ENCODE measurements around the gene PI16. TPM values are rescaled to one million over a fixed set of nuclear protein-coding genes. Genes with fewer than 3 reads are reported as not detected.

The PI16 gene, protein sequence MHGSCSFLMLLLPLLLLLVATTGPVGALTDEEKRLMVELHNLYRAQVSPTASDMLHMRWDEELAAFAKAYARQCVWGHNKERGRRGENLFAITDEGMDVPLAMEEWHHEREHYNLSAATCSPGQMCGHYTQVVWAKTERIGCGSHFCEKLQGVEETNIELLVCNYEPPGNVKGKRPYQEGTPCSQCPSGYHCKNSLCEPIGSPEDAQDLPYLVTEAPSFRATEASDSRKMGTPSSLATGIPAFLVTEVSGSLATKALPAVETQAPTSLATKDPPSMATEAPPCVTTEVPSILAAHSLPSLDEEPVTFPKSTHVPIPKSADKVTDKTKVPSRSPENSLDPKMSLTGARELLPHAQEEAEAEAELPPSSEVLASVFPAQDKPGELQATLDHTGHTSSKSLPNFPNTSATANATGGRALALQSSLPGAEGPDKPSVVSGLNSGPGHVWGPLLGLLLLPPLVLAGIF
- not detected in 2 replicates for total RNA-seq (2014; rRNA removed; shearing (Covaris generic))

DNA sequence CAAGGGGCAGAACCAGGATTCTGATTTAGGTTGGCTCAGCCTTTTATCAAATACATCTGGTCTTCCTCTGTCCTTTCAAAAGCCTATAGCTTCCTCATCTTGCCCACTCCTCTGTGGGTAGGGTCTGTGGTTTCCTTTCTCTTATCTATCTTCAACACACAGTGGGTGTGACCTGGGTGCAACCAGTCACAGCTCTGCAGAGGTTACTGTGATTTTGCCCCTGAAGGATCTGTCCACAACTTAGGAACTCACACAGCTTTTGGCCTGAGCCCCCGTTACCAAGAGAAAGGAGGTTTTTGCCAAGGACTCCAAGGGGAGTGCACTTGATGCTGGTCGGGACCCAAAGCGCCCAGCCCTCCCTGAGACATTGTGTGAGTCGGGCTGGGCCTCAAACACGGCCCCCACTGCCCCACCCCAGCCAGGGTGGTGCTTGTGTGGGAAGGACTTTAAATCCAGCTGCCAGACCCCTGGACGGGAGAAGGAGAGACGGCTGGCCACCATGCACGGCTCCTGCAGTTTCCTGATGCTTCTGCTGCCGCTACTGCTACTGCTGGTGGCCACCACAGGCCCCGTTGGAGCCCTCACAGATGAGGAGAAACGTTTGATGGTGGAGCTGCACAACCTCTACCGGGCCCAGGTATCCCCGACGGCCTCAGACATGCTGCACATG lies at the start of gene PI16:
PI16 (plus strand) TSS at position 477 of the 670 bp plus-strand sequence; CDS start at position 500, 23 bp downstream.
- Histone ChIP-seq H3K27ac (no peak within 1 kb of the TSS), H3K27me3 (no peaks in the 10 kb centered on the region), H3K4me3 (no peak within 1 kb of the TSS), H3K9me3 (replicated peaks) (no peaks in the 10 kb centered on the region), H3K36me3 (no peaks in the 10 kb centered on the region), H3K4me1 (no peaks in the 10 kb centered on the region)
- no peak for DNase-seq

DNA sequence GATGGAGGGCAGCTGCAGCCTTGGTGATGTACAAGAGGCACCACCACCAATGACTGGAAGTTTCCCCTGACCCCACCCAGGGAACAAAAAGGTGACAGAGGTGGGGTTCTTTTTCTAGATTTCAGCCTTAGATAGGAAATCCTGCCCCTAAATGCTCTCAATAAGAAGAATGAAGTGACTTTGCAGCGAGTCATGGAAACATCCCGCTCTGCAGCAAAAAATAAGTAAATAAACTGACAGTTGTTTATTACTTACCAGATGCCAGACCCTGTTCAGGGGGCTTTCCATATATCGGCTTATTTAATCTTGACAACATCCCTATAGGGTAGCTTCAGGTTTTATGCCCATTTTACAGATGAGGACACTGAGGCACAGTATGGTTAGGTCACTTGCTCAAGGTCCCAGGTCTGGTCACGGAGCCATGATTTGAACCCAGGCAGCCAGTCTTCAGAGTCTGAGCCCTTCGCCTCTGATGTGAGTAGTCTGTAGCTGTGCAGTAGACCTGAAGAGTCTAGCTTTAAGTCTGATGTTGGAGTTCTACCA lies 49.6 kb upstream of the PI16 start:
- no peak for DNase-seq
- H3K27ac ChIP-seq, result no peak overlapping the region

GRCh38 chr6:36906539-36907325 lies 47.8 kb upstream of the PI16 start:
- H3K27me3 ChIP-seq, result no peaks in the 10 kb centered on the region
- DNase-seq, result no peak
- H3K4me1 ChIP-seq, result peaks cover 1% of the 10 kb centered on the region; the same call in 1 of the 2 replicates
- no peak overlapping the region for H3K27ac ChIP-seq
- peaks cover 11% of the 10 kb centered on the region for H3K36me3 ChIP-seq
- H3K4me3 ChIP-seq, result no peak overlapping the region
- no peaks in the 10 kb centered on the region for H3K9me3 ChIP-seq (replicated peaks)

More for the DNA sequence above, 49.6 kb upstream of the PI16 start:
- H3K36me3 ChIP-seq, result peaks cover 11% of the 10 kb centered on the region
- H3K27me3 ChIP-seq, result no peaks in the 10 kb centered on the region
- H3K4me1 ChIP-seq, result no peaks in the 10 kb centered on the region
- no peak overlapping the region for H3K4me3 ChIP-seq
- H3K9me3 ChIP-seq (replicated peaks), result no peaks in the 10 kb centered on the region

DNA sequence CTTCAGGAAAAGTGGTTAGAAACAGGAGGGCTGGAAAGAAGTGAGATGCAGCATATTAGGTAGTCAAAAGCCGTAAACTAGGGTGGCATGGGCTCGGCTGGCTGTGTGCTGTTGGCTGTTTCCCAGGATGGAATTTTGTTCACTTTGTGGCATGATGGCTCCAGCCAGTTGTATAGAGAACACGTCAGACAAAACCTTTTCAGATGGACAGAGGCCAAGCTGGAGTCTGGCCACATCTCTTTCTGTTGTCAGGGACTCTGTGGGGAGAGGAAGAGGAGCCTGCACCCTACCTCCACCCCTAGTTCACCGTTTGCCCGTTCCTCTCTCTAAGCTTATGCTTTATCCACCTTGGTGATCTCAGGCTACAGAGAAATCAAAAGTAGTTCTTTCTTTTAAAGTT lies 46.8 kb upstream of the PI16 start:
- Histone ChIP-seq H3K4me1 (peaks cover 12% of the 10 kb centered on the region), H3K27ac (no peak overlapping the region), H3K4me3 (no peak overlapping the region), H3K27me3 (no peaks in the 10 kb centered on the region), H3K36me3 (peaks cover 1% of the 10 kb centered on the region; the same call in 1 of the 2 replicates), H3K9me3 (replicated peaks) (no peaks in the 10 kb centered on the region)
- DNase-seq, result no peak

DNA sequence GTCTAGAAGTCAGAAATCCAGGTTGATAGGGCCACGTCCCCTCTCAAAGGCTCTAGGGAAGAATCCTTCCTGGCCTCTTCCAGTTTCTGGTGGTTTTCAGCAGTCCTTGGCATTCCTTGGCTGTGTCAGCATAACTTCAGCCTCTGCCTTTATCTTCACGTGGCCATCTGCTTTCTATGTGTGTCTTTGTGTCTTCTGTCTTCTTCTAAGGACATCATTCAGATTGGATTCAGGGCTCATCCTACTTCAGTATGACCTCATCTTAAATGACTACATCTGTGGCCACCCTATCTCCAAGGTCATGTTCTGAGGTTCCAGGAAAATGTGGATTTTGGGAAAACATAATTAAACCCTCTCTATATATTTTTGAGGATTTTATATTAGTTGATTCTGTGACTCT lies 45.8 kb upstream of the PI16 start:
- Histone ChIP-seq H3K4me1 (peaks cover 16% of the 10 kb centered on the region), H3K27ac (no peak overlapping the region), H3K4me3 (no peak overlapping the region), H3K27me3 (no peaks in the 10 kb centered on the region), H3K9me3 (replicated peaks) (no peaks in the 10 kb centered on the region), H3K36me3 (no peaks in the 10 kb centered on the region)
- DNase-seq, result no peak

GRCh38 chr6:36912030-36912454 lies 42.5 kb upstream of the PI16 start:
- DNase-seq, result no peak
- no peaks in the 10 kb centered on the region for H3K36me3 ChIP-seq
- no peaks in the 10 kb centered on the region for H3K9me3 ChIP-seq (replicated peaks)
- H3K4me1 ChIP-seq, result peaks cover 16% of the 10 kb centered on the region
- H3K27ac ChIP-seq, result no peak overlapping the region
- no peaks in the 10 kb centered on the region for H3K27me3 ChIP-seq
- H3K4me3 ChIP-seq, result no peak overlapping the region

DNA sequence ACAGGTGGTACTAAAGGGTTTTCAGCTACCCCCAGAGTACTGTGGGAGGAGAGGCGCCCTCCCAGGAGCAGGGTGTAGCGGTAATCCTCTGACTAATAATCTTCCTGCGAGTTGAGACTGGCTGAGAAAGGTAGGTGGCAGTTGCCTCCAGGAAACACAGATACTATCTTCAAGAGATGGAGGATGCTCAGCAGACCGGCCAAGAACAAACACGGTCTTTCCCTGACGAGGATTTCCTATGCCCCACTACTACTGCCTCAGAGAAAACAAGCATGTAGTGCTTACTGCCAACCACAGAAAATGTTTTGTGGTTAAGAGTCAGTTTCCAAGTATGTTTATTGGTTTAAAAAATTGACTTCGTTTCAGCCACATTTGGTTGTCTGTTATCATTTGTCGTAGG lies 42.0 kb upstream of the PI16 start:
- peak overlapping the region; percentile 16; the same call in 1 of the 2 replicates for H3K27ac ChIP-seq
- no peaks in the 10 kb centered on the region for H3K36me3 ChIP-seq
- no peaks in the 10 kb centered on the region for H3K27me3 ChIP-seq
- DNase-seq, result peak; percentile 48 to 56
- no peaks in the 10 kb centered on the region for H3K9me3 ChIP-seq (replicated peaks)
- peaks cover 16% of the 10 kb centered on the region for H3K4me1 ChIP-seq
- H3K4me3 ChIP-seq, result no peak overlapping the region

DNA sequence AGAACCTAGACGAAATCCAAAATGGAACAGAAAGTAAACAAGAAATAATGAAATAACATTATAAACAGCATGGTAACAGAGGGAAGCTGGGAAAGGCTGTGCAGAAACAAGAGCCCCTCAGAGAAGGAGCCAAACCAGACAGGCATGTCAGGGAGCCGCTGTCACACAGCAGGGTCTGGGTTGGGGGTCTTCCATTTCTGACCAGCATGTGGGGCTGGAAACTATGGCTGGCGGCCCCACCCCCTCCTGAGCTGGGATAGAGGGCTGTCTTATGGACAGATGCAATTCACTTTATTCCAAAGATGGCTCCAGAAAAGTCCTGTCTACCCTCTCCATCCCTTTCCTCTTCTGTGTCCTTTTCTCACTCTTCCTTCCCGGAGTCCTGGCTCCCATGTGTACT lies 41.5 kb upstream of the PI16 start:
- H3K27me3 ChIP-seq, result no peaks in the 10 kb centered on the region
- DNase-seq, result no peak
- H3K27ac ChIP-seq, result peak overlapping the region; percentile 16; the same call in 1 of the 2 replicates
- peaks cover 16% of the 10 kb centered on the region for H3K4me1 ChIP-seq
- no peak overlapping the region for H3K4me3 ChIP-seq
- no peaks in the 10 kb centered on the region for H3K9me3 ChIP-seq (replicated peaks)
- no peaks in the 10 kb centered on the region for H3K36me3 ChIP-seq

DNA sequence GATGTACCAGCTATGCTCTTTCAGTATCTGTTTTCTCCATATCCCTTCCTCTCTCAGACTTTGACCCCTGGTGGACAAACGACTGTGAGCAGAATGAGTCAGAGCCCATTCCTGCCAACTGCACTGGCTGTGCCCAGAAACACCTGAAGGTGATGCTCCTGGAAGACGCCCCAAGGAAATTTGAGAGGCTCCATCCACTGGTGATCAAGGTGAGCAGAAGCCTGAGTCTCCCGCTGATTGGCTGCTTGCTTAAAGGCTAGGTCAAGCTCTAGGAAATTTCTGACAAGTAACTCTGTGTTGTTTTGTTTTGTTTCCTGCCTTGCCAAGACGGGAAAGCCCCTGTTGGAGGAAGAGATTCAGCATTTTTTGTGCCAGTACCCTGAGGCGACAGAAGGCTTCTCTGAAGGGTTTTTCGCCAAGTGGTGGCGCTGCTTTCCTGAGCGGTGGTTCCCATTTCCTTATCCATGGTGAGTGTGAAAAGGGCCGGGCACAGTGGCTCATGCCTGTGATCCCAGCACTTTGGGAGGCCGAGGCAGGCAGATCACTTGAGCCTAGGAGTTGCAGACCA lies 40.2 kb upstream of the PI16 start:
- DNase-seq, result no peak
- peaks cover 16% of the 10 kb centered on the region for H3K4me1 ChIP-seq
- no peak overlapping the region for H3K27ac ChIP-seq
- H3K36me3 ChIP-seq, result no peaks in the 10 kb centered on the region
- H3K27me3 ChIP-seq, result no peaks in the 10 kb centered on the region
- H3K9me3 ChIP-seq (replicated peaks), result no peaks in the 10 kb centered on the region
- H3K4me3 ChIP-seq, result no peak overlapping the region

DNA sequence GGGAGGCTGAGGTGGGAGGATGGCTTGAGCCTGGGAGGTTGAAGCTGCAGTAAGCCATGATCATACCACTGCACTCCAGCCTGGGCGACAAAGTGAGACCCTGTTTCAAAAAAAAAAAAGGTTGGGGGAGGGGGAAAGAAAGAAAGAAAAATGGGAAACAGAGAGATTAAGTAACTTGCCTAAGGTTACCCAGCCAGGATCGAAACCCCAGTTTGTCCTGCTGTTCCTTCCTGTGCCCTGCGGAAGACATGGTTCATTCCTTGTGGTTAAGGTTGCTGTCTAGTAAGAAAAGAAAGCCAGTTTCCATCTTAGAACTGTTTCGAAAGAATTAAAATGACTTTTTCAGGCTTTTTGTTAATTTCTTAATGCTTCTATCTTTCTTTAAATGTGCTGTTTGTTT lies 38.9 kb upstream of the PI16 start:
- no peak overlapping the region for H3K27ac ChIP-seq
- H3K9me3 ChIP-seq (replicated peaks), result no peaks in the 10 kb centered on the region
- H3K4me3 ChIP-seq, result no peak overlapping the region
- peaks cover 16% of the 10 kb centered on the region for H3K4me1 ChIP-seq
- H3K36me3 ChIP-seq, result 0 out of 2 replicates have a peak, but pooled peaks cover 4% of the 10 kb centered on the region
- no peaks in the 10 kb centered on the region for H3K27me3 ChIP-seq
- DNase-seq, result no peak

DNA sequence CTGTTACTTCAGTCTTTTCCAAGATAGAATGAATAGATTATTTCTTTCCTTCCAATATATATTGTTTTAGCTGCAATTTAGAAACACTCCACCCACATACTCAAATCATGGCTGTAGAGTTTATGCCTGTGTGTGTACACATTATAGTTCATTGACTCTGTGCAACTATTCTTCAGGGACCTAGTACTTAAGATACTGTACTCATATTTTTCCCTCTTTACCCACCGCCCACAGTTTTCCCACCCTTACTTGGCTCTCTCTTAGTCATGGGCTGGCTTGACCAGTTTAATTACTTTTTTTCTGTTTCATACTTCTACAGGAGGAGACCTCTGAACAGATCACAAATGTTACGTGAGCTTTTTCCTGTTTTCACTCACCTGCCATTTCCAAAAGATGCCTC lies 38.4 kb upstream of the PI16 start:
- H3K4me3 ChIP-seq, result no peak overlapping the region
- H3K27me3 ChIP-seq, result no peaks in the 10 kb centered on the region
- H3K36me3 ChIP-seq, result 0 out of 2 replicates have a peak, but pooled peaks cover 4% of the 10 kb centered on the region
- DNase-seq, result no peak
- no peak overlapping the region for H3K27ac ChIP-seq
- H3K4me1 ChIP-seq, result peaks cover 16% of the 10 kb centered on the region
- no peaks in the 10 kb centered on the region for H3K9me3 ChIP-seq (replicated peaks)

DNA sequence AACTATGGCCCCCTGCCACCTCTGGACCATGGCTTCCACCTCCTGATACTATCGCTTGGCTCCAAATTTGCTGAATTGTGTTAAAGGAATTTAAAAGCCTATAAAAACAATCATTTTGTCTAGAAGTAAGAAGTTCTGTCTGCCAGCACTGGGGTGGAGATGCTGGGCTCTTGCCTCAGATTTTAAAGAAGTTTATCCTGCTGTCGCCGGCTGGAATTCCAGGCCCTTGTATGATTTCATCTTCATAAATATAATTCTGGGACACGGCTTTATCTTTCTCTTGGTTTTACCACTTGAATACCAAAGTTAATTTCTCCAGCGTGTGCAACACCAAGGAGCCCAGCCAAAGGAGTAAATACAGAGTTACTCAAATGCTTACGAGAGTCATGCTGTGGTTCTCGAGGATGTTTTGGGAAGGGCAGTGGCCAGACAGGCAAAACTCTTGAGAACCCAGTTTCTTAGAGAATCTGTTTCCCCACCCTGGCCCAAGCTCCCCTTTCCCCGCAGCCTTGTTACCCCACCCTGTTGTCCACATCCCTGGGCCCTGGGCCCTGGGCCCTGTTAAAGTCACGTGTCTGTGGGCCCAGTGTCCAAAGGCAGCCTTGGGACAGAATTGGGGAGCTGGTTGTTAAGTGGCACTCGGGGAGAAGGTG lies 36.9 kb upstream of the PI16 start:
- no peak overlapping the region for H3K27ac ChIP-seq
- H3K4me3 ChIP-seq, result no peak overlapping the region
- no peaks in the 10 kb centered on the region for H3K9me3 ChIP-seq (replicated peaks)
- no peaks in the 10 kb centered on the region for H3K27me3 ChIP-seq
- H3K36me3 ChIP-seq, result 0 out of 2 replicates have a peak, but pooled peaks cover 4% of the 10 kb centered on the region
- no peak for DNase-seq
- H3K4me1 ChIP-seq, result peaks cover 5% of the 10 kb centered on the region

- Histone ChIP-seq H3K4me3 (no peak overlapping the region), H3K36me3 (0 out of 2 replicates have a peak, but pooled peaks cover 4% of the 10 kb centered on the region), H3K27me3 (no peaks in the 10 kb centered on the region), H3K4me1 (no peaks in the 10 kb centered on the region), H3K27ac (no peak overlapping the region), H3K9me3 (replicated peaks) (no peaks in the 10 kb centered on the region)
- no peak for DNase-seq
Measured at GRCh38 chr6:36920049-36920448, 34.5 kb upstream of the PI16 start.

DNA sequence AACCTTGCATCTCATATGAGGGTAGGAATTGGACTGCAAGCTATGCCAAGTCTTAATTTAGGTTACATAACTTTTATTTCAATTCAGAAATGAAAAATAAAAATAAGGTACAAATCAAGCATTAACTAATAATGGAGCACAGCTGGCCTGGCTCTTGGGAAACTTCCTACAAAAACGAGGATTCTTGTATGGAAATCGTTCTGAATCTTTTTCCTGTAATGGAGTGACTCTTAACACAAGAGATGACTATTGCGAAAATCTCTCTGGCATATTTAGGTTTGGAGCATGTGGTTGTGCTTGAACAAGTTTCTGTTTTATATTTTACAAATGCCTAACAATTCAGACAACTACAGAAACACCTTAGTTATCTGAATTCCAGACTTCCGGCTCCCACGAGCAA lies 34.0 kb upstream of the PI16 start:
- Histone ChIP-seq H3K9me3 (replicated peaks) (no peaks in the 10 kb centered on the region), H3K36me3 (0 out of 2 replicates have a peak, but pooled peaks cover 4% of the 10 kb centered on the region), H3K4me1 (no peaks in the 10 kb centered on the region), H3K27me3 (no peaks in the 10 kb centered on the region), H3K27ac (no peak overlapping the region), H3K4me3 (no peak overlapping the region)
- no peak for DNase-seq
